HUES48 (cell line): ENCODE results near the gene OR10W1.

Source experiments
- H3K27ac ChIP-seq: one replicate; pipeline ENCODE4 v1.7.0; 2013; ENCODE audit warnings: low read depth, low read length, inconsistent platforms
- H3K27me3 ChIP-seq: 2 replicates; pipeline ENCODE4 v1.6.1; 2013; ENCODE audit warnings: mild to moderate bottlenecking, low read length; ENCODE audit not compliant: control insufficient read depth, insufficient read depth
- H3K36me3 ChIP-seq: 2 replicates; pipeline ENCODE4 v1.6.1; 2013; ENCODE audit warnings: low read length; ENCODE audit not compliant: control insufficient read depth, insufficient read depth
- H3K4me1 ChIP-seq: 2 replicates; pipeline ENCODE4 v1.6.1; 2013; ENCODE audit warnings: mild to moderate bottlenecking, low read length; ENCODE audit not compliant: control insufficient read depth, insufficient read depth
- H3K4me3 ChIP-seq: 2 replicates; pipeline ENCODE4 v1.5.1; 2013; ENCODE audit warnings: mild to moderate bottlenecking, low read depth, low read length
- H3K9ac ChIP-seq: 2 replicates; pipeline ENCODE4 v1.6.1; 2013; ENCODE audit warnings: mild to moderate bottlenecking, low read depth, low read length, moderate library complexity
- H3K9me3 ChIP-seq: 2 replicates; pipeline ENCODE4 v1.6.1; 2013; ENCODE audit warnings: low read length; ENCODE audit not compliant: control insufficient read depth, insufficient read depth

The OR10W1 gene

GRCh38 chr11:58243954-58244353 is 24.1 kb downstream of the OR10W1 start:
- Histone ChIP-seq H3K36me3 (no peaks in the 10 kb centered on the region), H3K27me3 (no peaks in the 10 kb centered on the region), H3K9ac (no peak overlapping the region), H3K27ac (no peak overlapping the region), H3K9me3 (peaks cover 35% of the 10 kb centered on the region), H3K4me3 (no peak overlapping the region), H3K4me1 (no peaks in the 10 kb centered on the region)

GRCh38 chr11:58227956-58228615 is 40.0 kb downstream of the OR10W1 start:
- H3K36me3 ChIP-seq = no peaks in the 10 kb centered on the region
- no peak overlapping the region for H3K4me3 ChIP-seq
- H3K9me3 ChIP-seq = no peaks in the 10 kb centered on the region
- no peaks in the 10 kb centered on the region for H3K27me3 ChIP-seq
- no peaks in the 10 kb centered on the region for H3K4me1 ChIP-seq
- H3K9ac ChIP-seq = no peak overlapping the region
- H3K27ac ChIP-seq = no peak overlapping the region

GRCh38 chr11:58222721-58223120 is 45.3 kb downstream of the OR10W1 start:
- Histone ChIP-seq H3K36me3 (no peaks in the 10 kb centered on the region), H3K4me3 (no peak overlapping the region), H3K27ac (no peak overlapping the region), H3K9me3 (no peaks in the 10 kb centered on the region), H3K27me3 (no peaks in the 10 kb centered on the region), H3K9ac (no peak overlapping the region), H3K4me1 (no peaks in the 10 kb centered on the region)
